ENCODE measurements around the gene FAM83C. TPM values are rescaled to one million over a fixed set of nuclear protein-coding genes. Genes with fewer than 3 reads are reported as not detected.

Gene FAM83C
- total and polyA plus RNA-seq, 2 donors (not counting 1 experiment from before 2014, with no cell fraction given), result not detected

GRCh38 chr20:35328689-35329088 is 36.5 kb upstream of the FAM83C start:
- POLR2A ChIA-PET, result no interaction called here

More at GRCh38 chr20:35328689-35329088, 36.5 kb upstream of the FAM83C start:
- H2AFZ ChIP-seq (ENCODE audit: insufficient read depth, low read depth, low read length, poor library complexity, severe bottlenecking), result no peak overlapping the region
- no peaks in the 10 kb centered on the region for H3K36me3 ChIP-seq (replicated peaks in 1 of 2; ENCODE audit: control extremely low read depth in 1 of 2, control insufficient read depth in 1 of 2, extremely low read depth in 1 of 2, insufficient read depth in 2 of 2, low read length in 1 of 2)
- Mint-ChIP-seq H3K4me1 (no peaks in the 10 kb centered on the region), H3K27ac (no peak overlapping the region), H3K9me3 (ENCODE audit: insufficient read depth) (no peaks in the 10 kb centered on the region), H3K27me3 (no peaks in the 10 kb centered on the region), H3K4me3 (no peak overlapping the region)
- ATAC-seq (ENCODE audit: low read depth) (no peak), DNase-seq (no peak)
- no peak overlapping the region for H3K4me3 ChIP-seq (ENCODE audit: control extremely low read depth in 1 of 5, extremely low read depth in 1 of 5, insufficient read depth in 1 of 5, low read depth in 2 of 5, low read length in 4 of 5)
- TF ChIP-seq EZH2 (IDR thresholded peaks at IDR 0.05; ENCODE audit: borderline replicate concordance, insufficient read depth, low read depth, low read length, poor library complexity, severe bottlenecking) (no peak), CTCF (IDR thresholded peaks at IDR 0.05) (no peak)
- CTCF ChIA-PET, result interaction anchor here (0.6 to 1.1 kb wide), 3 partner anchors 27 to 495 kb away, joined by 3 to 4 read pairs (median 3); no protein-coding TSS in a partner anchor
- no peaks in the 10 kb centered on the region for H3K27me3 ChIP-seq (replicated peaks in 1 of 4; ENCODE audit: control extremely low read depth in 1 of 4, control insufficient read depth in 3 of 4, insufficient read depth in 4 of 4, low read length in 3 of 4)
- no CpG with 5 or more reads among the region's 4 CpGs for WGBS (ENCODE audit: insufficient coverage)
- H3K9ac ChIP-seq (ENCODE audit: low read length), result no peak overlapping the region
- no peak overlapping the region for H3K4me2 ChIP-seq (replicated peaks; ENCODE audit: low read depth, low read length, poor library complexity, severe bottlenecking)
- no peaks in the 10 kb centered on the region for H3K79me2 ChIP-seq (ENCODE audit: control insufficient read depth, insufficient read depth, low read length)
- H3K4me1 ChIP-seq (ENCODE audit: control insufficient read depth in 2 of 2, insufficient read depth in 2 of 2, low read length in 2 of 2), result no peaks in the 10 kb centered on the region
- no peaks in the 10 kb centered on the region for H4K20me1 ChIP-seq (ENCODE audit: control insufficient read depth, insufficient read depth, low read length, poor library complexity, severe bottlenecking)
- H3K27ac ChIP-seq (ENCODE audit: low read length in 2 of 2), result no peak overlapping the region
- no peaks in the 10 kb centered on the region for H3K9me3 ChIP-seq (ENCODE audit: control extremely low read depth in 1 of 3, control insufficient read depth in 2 of 3, insufficient read depth in 1 of 3, low read length in 2 of 3)
- intact Hi-C loops (cut with micrococcal nuclease), result loop anchor here (1.0 kb wide), 1 partner anchor 25 kb away; no protein-coding TSS in a partner anchor
